ENCODE measurements around the gene SNX5. TPM values are rescaled to one million over a fixed set of nuclear protein-coding genes. Genes with fewer than 3 reads are reported as not detected.

Gene SNX5
- total RNA-seq, 1 experiment from 2014 or later, result 43.0 TPM

DNA sequence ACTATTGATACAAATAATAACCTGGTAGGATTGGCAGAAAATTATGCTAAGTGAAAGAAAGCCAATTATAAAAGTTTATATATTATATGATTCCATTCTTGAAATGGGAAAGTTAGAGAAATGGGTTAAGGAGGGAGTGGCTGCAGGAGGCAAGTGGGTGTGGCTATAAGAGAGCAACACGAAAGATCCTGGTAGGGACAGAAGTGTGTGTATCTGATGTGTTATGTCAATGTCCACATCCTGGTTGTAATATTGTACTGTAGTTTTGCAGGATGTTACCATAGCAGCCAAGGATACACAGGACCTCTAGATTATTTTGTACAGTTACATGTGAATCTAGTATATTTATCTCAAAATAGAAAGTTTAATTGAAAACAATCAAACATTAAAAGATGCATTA, 46.8 kb downstream of the SNX5 start:
- intact Hi-C loops (cut with micrococcal nuclease; ENCODE audit: unreplicated experiment), result no loop called here
- TF ChIP-seq, protein P1, sequence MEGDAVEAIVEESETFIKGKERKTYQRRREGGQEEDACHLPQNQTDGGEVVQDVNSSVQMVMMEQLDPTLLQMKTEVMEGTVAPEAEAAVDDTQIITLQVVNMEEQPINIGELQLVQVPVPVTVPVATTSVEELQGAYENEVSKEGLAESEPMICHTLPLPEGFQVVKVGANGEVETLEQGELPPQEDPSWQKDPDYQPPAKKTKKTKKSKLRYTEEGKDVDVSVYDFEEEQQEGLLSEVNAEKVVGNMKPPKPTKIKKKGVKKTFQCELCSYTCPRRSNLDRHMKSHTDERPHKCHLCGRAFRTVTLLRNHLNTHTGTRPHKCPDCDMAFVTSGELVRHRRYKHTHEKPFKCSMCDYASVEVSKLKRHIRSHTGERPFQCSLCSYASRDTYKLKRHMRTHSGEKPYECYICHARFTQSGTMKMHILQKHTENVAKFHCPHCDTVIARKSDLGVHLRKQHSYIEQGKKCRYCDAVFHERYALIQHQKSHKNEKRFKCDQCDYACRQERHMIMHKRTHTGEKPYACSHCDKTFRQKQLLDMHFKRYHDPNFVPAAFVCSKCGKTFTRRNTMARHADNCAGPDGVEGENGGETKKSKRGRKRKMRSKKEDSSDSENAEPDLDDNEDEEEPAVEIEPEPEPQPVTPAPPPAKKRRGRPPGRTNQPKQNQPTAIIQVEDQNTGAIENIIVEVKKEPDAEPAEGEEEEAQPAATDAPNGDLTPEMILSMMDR (IDR thresholded peaks at IDR 0.05; ENCODE audit: unreplicated experiment), result no peak

DNA sequence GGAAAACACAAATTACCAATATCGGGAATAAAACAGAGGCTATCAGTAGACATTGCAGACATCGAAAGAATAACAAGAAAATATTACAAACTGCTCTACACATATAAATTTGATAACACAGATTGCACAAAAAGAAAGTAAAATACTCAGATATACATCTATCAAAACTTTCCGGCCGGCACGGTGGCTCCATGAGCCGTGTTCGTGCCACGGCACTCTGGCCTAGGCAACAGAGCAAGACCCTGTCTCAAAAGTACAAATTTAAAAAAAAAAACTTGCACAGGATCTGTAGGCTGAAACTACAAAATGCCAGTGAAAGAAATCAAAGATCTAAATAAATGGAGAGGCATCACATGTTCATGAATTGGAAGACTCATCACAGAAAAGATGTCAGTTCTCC, 49.4 kb downstream of the SNX5 start:
- H3K36me3 Mint-ChIP-seq (ENCODE audit: insufficient read depth, unreplicated experiment), result no peaks in the 10 kb centered on the region
- no peaks in the 10 kb centered on the region for H3K27me3 Mint-ChIP-seq (ENCODE audit: unreplicated experiment)
- no peaks in the 10 kb centered on the region for H3K9me3 Mint-ChIP-seq (ENCODE audit: low read depth, unreplicated experiment)
- no peak for DNase-seq
- TF ChIP-seq, protein P1 (IDR thresholded peaks at IDR 0.05; ENCODE audit: unreplicated experiment), result no peak
- no peak overlapping the region for H3K27ac Mint-ChIP-seq (ENCODE audit: unreplicated experiment)
- CTCF ChIA-PET, result no interaction called here
- BruUV-seq (replicated peaks), result no TSS peak
- no peaks in the 10 kb centered on the region for H3K4me1 Mint-ChIP-seq (ENCODE audit: low read depth, unreplicated experiment)
- no peak overlapping the region for H3K4me3 Mint-ChIP-seq (ENCODE audit: low read depth, unreplicated experiment)
- intact Hi-C loops (cut with micrococcal nuclease; ENCODE audit: unreplicated experiment), result no loop called here

More for the DNA sequence above, 46.8 kb downstream of the SNX5 start:
- H3K4me3 Mint-ChIP-seq (ENCODE audit: low read depth, unreplicated experiment), result no peak overlapping the region
- BruUV-seq (replicated peaks), result no TSS peak
- CTCF ChIA-PET, result no interaction called here
- no peaks in the 10 kb centered on the region for H3K27me3 Mint-ChIP-seq (ENCODE audit: unreplicated experiment)
- no peaks in the 10 kb centered on the region for H3K9me3 Mint-ChIP-seq (ENCODE audit: low read depth, unreplicated experiment)
- H3K27ac Mint-ChIP-seq (ENCODE audit: unreplicated experiment), result no peak overlapping the region
- no peaks in the 10 kb centered on the region for H3K36me3 Mint-ChIP-seq (ENCODE audit: insufficient read depth, unreplicated experiment)
- H3K4me1 Mint-ChIP-seq (ENCODE audit: low read depth, unreplicated experiment), result no peaks in the 10 kb centered on the region
- no peak for DNase-seq

DNA sequence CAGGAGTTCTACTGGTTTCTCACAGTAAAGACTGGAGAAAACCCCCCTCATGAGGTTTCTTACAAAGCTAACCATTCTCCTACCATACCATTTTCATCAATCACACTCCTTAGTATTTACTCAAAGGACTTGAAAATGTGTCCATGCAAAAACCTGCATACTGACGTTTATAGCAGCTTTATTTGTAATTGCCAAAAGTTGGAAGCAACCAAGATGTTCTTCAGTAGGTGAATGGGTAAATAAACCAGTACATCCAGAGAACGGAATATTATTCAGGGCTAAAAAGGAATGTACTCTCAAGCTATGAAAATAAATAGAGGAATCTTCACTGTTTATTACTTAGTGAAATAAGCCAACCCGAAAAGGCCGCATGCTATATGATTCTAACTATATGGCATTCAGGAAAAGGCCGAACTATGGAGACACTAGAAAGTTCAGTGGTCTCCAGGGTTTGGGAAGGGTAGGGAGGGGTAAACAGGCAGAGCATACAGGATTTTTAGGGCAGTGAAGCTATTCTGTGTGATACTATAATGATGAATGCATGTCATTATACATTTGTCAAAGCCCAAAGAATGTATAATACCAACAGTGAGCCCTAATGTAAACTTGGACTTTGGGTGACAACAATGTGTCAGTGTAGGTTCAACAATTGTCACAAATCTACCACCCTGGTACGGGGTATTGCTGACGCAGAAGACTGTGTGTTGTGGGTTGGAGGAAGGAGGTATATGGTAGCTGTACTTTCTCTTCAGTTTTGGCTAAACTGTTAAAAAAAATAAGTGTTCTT, 50.6 kb downstream of the SNX5 start:
- Mint-ChIP-seq H3K4me1 (ENCODE audit: low read depth, unreplicated experiment) (no peaks in the 10 kb centered on the region), H3K9me3 (ENCODE audit: low read depth, unreplicated experiment) (no peaks in the 10 kb centered on the region), H3K4me3 (ENCODE audit: low read depth, unreplicated experiment) (no peak overlapping the region), H3K27me3 (ENCODE audit: unreplicated experiment) (peaks cover 9% of the 10 kb centered on the region), H3K36me3 (ENCODE audit: insufficient read depth, unreplicated experiment) (no peaks in the 10 kb centered on the region), H3K27ac (ENCODE audit: unreplicated experiment) (no peak overlapping the region)
- intact Hi-C loops (cut with micrococcal nuclease; ENCODE audit: unreplicated experiment), result no loop called here
- BruUV-seq (replicated peaks), result no TSS peak
- CTCF ChIA-PET, result no interaction called here
- DNase-seq, result no peak
- TF ChIP-seq, protein P1 (IDR thresholded peaks at IDR 0.05; ENCODE audit: unreplicated experiment), result no peak

DNA sequence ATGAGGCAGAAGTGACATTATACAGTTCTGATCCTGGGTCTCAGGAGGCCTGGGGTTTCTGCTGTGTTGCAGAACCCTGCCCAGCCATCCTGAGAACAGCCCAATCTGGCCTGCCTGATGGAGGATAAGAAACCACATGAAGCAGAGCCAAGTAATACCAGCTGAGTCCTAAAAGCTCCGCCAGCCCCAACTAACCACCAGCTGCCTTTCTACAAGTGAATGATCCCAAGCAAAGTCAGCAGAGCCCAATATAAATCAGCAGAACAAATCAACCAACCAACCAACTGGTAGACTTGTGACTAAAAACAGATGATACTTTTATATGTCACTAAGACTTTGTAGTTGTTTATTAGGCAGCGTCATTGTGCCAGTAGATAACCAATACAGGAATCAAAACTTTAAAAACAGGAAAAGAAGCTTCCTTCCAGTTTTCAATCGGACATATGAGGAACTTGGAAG, 52.1 kb downstream of the SNX5 start:
- Mint-ChIP-seq H3K27ac (ENCODE audit: unreplicated experiment) (no peak overlapping the region), H3K36me3 (ENCODE audit: insufficient read depth, unreplicated experiment) (no peaks in the 10 kb centered on the region), H3K4me3 (ENCODE audit: low read depth, unreplicated experiment) (no peak overlapping the region), H3K4me1 (ENCODE audit: low read depth, unreplicated experiment) (no peaks in the 10 kb centered on the region), H3K9me3 (ENCODE audit: low read depth, unreplicated experiment) (no peaks in the 10 kb centered on the region), H3K27me3 (ENCODE audit: unreplicated experiment) (peaks cover 14% of the 10 kb centered on the region)
- CTCF ChIA-PET, result no interaction called here
- no TSS peak for BruUV-seq (replicated peaks)
- no peak for DNase-seq
- TF ChIP-seq, protein P1 (IDR thresholded peaks at IDR 0.05; ENCODE audit: unreplicated experiment), result no peak
- intact Hi-C loops (cut with micrococcal nuclease; ENCODE audit: unreplicated experiment), result no loop called here
